Measurements from ENCODE around the gene EDNRB.
"Not testable (repeated sequence)": the region's sequence is repeated elsewhere in the genome, so short reads cannot be mapped to it uniquely, and the experiment has no call there.

The EDNRB gene

GRCh38 chr13:77896536-77896935, 22.1 kb downstream of the EDNRB start:
- DNase-seq: no peak

- DNase-seq: no peak
These were observed 23.9 kb downstream of the EDNRB start for GRCh38 chr13:77894743-77895142.

- no peak for DNase-seq
These were observed 25.6 kb downstream of the EDNRB start for GRCh38 chr13:77893066-77893465.

GRCh38 chr13:77892491-77892890, 26.1 kb downstream of the EDNRB start:
- DNase-seq: no peak

- DNase-seq: no peak
These were observed 27.1 kb downstream of the EDNRB start for GRCh38 chr13:77891486-77891885.

- no peak for DNase-seq
These were observed 27.6 kb downstream of the EDNRB start for GRCh38 chr13:77891041-77891440.

- no peak for DNase-seq
These were observed 35.3 kb downstream of the EDNRB start for GRCh38 chr13:77883328-77883727.

GRCh38 chr13:77878190-77878589, 40.4 kb downstream of the EDNRB start:
- DNase-seq: no peak

GRCh38 chr13:77876176-77876575, 42.5 kb downstream of the EDNRB start:
- DNase-seq: no peak

- DNase-seq: no peak
These were observed 44.2 kb downstream of the EDNRB start for GRCh38 chr13:77874406-77874805.

GRCh38 chr13:77872995-77873394, 45.6 kb downstream of the EDNRB start:
- no peak for DNase-seq

- no peak for DNase-seq
These were observed 47.0 kb downstream of the EDNRB start for GRCh38 chr13:77871596-77871995.

GRCh38 chr13:77868717-77869116, 49.9 kb downstream of the EDNRB start:
- no peak for DNase-seq

- DNase-seq: no peak
These were observed 51.7 kb downstream of the EDNRB start for GRCh38 chr13:77866971-77867370.

GRCh38 chr13:77865622-77866021, 53.0 kb downstream of the EDNRB start:
- DNase-seq: no peak

- DNase-seq: no peak
These were observed 55.5 kb downstream of the EDNRB start for GRCh38 chr13:77863144-77863543.

GRCh38 chr13:77861741-77862140, 56.9 kb downstream of the EDNRB start:
- DNase-seq: no peak

GRCh38 chr13:77860507-77860981, 58.1 kb downstream of the EDNRB start:
- DNase-seq: no peak

- DNase-seq: no peak
These were observed 59.2 kb downstream of the EDNRB start for GRCh38 chr13:77859450-77859849.

- DNase-seq: no peak
These were observed 61.0 kb downstream of the EDNRB start for GRCh38 chr13:77857531-77858209.

GRCh38 chr13:77853703-77854102, 64.9 kb downstream of the EDNRB start:
- no peak for DNase-seq

- DNase-seq: not testable (repeated sequence)
These were observed 70.6 kb downstream of the EDNRB start for GRCh38 chr13:77848050-77848449.

- no peak for DNase-seq
These were observed 72.5 kb downstream of the EDNRB start for GRCh38 chr13:77846173-77846572.
